Hematopoietic multipotent progenitor cell treated with erythropoietin and hydrocortisone succinate and interleukin-3 and kit ligand, for 15 days (in vitro differentiated cells): ENCODE data around the gene PCF11.
"Not testable (repeated sequence)": the region's sequence is repeated elsewhere in the genome, so short reads cannot be mapped to it uniquely, and the experiment has no call there.

Source experiments
- DNase-seq: peaks from one replicate; pipeline ENCODE4 v3.0.0-alpha.2; 2015; ENCODE audit warnings: low spot score

The PCF11 gene

GRCh38 chr11:83192606-83193245, 35.8 kb downstream of the PCF11 start:
- DNase-seq, result no peak

DNA sequence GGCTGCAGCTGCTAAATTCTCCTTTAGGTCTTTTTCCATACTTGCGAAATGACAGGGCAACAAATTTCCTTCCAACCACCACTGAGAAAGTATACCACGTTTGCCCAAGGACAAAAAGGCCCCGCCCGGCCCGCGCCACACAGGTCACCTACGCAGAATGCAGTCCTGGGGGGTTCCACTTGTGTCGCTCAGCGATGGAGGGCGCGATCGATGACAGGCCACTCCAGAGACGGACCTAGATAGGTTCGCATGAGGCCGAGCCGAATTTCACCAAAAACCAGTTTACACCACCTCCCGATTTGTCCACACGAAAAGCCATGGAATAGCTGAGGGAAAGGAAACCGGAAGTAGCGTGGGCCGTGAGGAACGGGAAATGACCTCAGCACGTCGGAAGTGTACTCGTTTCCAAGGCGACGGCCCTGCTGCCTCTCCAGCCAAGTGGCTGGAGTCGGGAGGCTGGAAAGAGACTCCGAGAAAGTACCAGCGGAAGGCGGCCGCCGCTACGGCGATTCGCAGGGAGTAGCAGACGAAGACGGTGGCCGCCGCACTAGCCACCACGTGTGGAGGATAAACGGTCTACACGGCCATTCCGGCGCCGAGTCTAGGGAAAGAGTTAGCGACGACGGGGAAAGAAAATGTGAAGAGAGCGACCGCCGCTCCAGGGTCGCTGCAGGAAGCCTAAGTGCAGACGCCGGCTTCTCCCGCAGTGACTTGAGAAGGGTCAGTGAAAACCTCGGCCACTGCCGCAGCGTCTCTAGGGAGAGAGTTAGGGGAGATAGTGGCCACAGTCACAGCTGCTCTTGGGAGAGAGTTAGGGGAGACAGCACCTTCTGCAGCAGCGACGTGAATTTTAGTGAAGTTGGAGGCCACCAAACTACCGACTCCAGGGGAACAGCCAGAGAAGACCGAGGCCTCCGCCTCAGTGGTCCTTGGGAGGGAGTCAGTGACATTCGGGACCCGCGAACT, 36.7 kb downstream of the PCF11 start, which contains the start of gene ANKRD42:
Gene ANKRD42, plus strand, starts transcription at position 398 of the 966 bp plus-strand sequence. CDS start 959 bp downstream, outside the sequence.
- DNase-seq, result peak; percentile 93

- DNase-seq, result peak; percentile 44
Observed at GRCh38 chr11:83194281-83195142, 37.6 kb downstream of the PCF11 start.

- no peak for DNase-seq
Observed at GRCh38 chr11:83195143-83195466, 38.2 kb downstream of the PCF11 start.

GRCh38 chr11:83195649-83196048, 38.7 kb downstream of the PCF11 start:
- DNase-seq, result no peak

GRCh38 chr11:83200035-83200434, 43.1 kb downstream of the PCF11 start:
- DNase-seq, result no peak

DNA sequence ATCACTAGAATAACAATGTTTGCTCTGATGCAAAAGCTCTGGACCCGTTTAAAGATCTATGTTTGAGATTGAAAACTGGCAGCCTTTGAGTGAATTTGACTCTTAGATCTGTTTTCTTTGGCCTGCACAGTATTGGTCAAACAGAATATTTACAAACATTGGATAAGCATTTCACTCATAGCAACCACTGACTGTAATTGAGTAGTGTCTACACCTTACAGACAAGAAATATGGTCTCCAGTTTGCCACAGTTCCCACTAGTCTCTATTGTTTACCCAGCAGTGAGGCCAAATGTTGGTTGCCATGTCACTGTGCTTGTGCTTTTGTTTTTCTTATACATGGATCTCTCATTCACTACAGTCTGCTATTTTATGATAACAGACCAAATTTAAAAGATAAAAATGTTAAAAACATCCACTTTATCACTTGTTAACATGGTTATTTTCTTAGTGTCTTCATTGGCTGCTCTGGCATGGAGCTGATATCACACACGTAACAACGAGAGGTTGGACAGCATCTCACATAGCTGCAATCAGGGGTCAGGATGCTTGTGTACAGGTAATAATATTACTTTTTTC, 48.8 kb downstream of the PCF11 start:
- no peak for DNase-seq

- no peak for DNase-seq
Observed at GRCh38 chr11:83206221-83206620, 49.3 kb downstream of the PCF11 start.

- DNase-seq, result not testable (repeated sequence)
Observed at GRCh38 chr11:83206771-83207382, 49.9 kb downstream of the PCF11 start.

DNA sequence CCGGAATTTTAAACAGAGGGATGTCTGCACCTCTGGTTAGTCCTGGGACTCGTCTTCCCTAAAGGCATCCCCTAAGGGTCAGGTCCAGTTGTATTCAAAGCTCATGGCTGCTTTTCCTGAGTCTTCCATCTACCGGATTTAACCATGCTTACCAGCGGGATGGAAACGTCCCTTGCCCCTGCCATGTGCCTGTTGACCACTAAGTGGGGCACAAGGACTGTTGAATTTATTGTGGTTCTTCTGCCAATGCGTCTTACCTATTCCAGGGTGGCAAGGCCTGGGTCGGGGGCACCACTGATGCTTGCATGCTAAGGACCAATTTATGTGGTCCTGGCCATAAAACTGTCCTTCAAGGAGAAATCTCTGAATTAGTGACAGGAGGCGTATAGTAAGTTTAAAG, 62.2 kb downstream of the PCF11 start:
- no peak for DNase-seq

DNA sequence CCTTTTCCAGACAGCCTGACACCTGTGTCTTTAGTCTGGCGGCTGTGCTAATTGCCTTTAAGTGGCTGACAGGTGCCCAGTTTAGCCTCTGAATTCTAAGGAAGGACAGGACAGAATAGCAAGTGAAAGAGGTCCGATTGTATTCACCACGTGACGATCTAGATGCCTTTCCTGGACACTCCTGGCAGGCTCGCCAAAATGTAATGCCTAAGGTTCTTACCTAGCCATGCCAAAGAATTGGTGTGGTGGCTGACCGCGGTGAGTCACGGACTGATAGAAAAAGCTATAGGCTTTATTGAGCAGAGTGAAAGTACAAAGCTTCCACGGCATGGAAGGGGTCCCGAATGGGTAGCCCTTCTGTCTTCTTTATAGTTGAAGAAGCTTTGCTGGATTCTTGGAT, 63.3 kb downstream of the PCF11 start:
- DNase-seq, result no peak

GRCh38 chr11:83221694-83222093, 64.8 kb downstream of the PCF11 start:
- no peak for DNase-seq

DNA sequence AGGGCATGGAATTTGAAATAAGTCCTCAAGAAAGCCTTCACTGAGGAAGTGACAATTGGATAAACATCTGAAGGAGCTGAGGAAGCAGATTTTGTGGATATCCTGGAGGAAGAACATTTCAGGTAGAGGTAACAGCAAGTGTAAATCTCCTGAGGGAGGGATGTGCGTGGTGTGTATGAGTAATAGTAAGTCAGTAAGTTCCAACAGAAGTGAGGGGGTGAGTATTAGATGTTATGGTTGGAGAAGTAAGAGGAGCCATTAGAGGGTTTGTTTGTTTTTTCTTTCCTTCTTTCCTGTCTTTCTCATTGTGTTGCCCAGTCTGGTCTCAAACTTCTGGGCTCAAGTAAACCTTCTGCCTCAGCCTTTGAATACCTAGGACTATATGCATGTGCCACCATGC, 65.6 kb downstream of the PCF11 start:
- no peak for DNase-seq

GRCh38 chr11:83223457-83223856, 66.5 kb downstream of the PCF11 start:
- DNase-seq, result no peak

DNA sequence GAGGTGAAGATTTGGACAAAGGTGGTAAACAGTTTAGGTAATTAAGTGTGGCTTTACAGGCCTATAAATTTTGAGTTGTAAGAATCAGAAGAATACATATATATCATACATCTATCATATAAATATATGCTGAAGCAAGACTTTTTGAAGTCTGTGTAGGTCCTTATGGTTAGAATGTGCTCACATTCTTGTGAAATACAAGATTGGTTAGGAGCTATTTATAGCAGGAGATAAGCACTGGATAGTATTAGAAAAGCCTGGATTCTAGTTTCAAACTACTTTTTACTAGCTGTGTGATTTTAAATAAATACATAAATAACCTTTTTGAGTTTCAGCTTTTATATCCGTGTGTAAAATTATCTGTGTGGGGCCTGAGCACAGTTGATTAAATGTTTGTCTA, 78.9 kb downstream of the PCF11 start:
- no peak for DNase-seq
